Activated CD8-positive, alpha-beta T cell treated with anti-CD3 and anti-CD28 coated beads for 36 hours (primary cell): ENCODE results near the gene CSTB. TPM values are rescaled to one million over a fixed set of nuclear protein-coding genes. Genes with fewer than 3 reads are reported as not detected.

ENCODE experiments used
- ATAC-seq: fragments of 200-7000 bp; cut with Tn5 transposase; one replicate; pipeline ENCODE4 v1.10.0; 2021; ENCODE audit warnings: mild to moderate bottlenecking, moderate library complexity
- CTCF ChIA-PET: fragments of 350-600 bp; sonication (Branson Sonifier 250); formaldehyde crosslinking; loops from one replicate; lab custom pipeline; 2021; ENCODE audit warnings: antibody characterized with exemption; lab: Charles Lee
- POLR2A ChIA-PET: fragments of 350-600 bp; sonication (Branson Sonifier 250); formaldehyde crosslinking; loops from one replicate; lab custom pipeline; 2021; ENCODE audit warnings: antibody characterized with exemption; lab: Charles Lee
- DNase-seq: peaks from one replicate; pipeline ENCODE4 v3.0.0-alpha.2; 2020
- H3K27ac Mint-ChIP-seq: one replicate; pipeline ENCODE4 v1.8.0; 2021; ENCODE audit warnings: mild to moderate bottlenecking, mixed read lengths
- H3K27me3 Mint-ChIP-seq: one replicate; pipeline ENCODE4 v1.8.0; 2021; ENCODE audit warnings: mixed read lengths
- H3K36me3 Mint-ChIP-seq: one replicate; pipeline ENCODE4 v1.8.0; 2021; ENCODE audit warnings: low read depth, mixed read lengths
- H3K4me1 Mint-ChIP-seq: one replicate; pipeline ENCODE4 v1.8.0; 2021; ENCODE audit warnings: low read depth, mixed read lengths
- H3K4me3 Mint-ChIP-seq: one replicate; pipeline ENCODE4 v1.8.0; 2021; ENCODE audit warnings: mild to moderate bottlenecking, moderate library complexity, mixed read lengths
- H3K9me3 Mint-ChIP-seq: one replicate; pipeline ENCODE4 v1.8.0; 2021; ENCODE audit warnings: mixed read lengths
- CTCF ChIP-seq: fragments of 200-600 bp; IDR thresholded peaks from one replicate; pipeline ENCODE4 v1.8.0; 2022; ENCODE audit warnings: antibody characterized with exemption, mild to moderate bottlenecking
- intact Hi-C: fragments of 100-400 bp; cut with micrococcal nuclease; formaldehyde crosslinking; loops from one replicate; pipeline ENCODE4 v1.10.0; 2022
- total RNA-seq, 2 experiments: library from RNA; stranded (reverse); gene quantifications; one replicate each; pipeline ENCODE4 v1.2.3, GENCODE V29; 2021

The CSTB gene
- total RNA-seq, 2 experiments from 2014 or later, result 18.6 to 20.7 TPM

GRCh38 chr21:43820466-43820865, 44.4 kb upstream of the CSTB start:
- ChIA-PET CTCF (interaction anchor here (1.0 to 2.4 kb wide), 2 partner anchors 9 to 155 kb away, joined by 3 to 6 read pairs; no protein-coding TSS in a partner anchor), POLR2A (no interaction called here)
- no peak overlapping the region for H3K27ac Mint-ChIP-seq
- H3K4me1 Mint-ChIP-seq, result no peaks in the 10 kb centered on the region
- ATAC-seq (no peak), DNase-seq (no peak)
- H3K27me3 Mint-ChIP-seq, result no peaks in the 10 kb centered on the region
- intact Hi-C loops, result no loop called here
- H3K4me3 Mint-ChIP-seq, result no peak overlapping the region
- H3K36me3 Mint-ChIP-seq, result peaks cover 5% of the 10 kb centered on the region
- peaks cover 4% of the 10 kb centered on the region for H3K9me3 Mint-ChIP-seq
- no peak for TF ChIP-seq CTCF

GRCh38 chr21:43819511-43820405, 43.6 kb upstream of the CSTB start:
- peaks cover 4% of the 10 kb centered on the region for H3K9me3 Mint-ChIP-seq
- no peak for DNase-seq
- ChIA-PET POLR2A (no interaction called here), CTCF (interaction anchor here (1.6 to 2.4 kb wide), 2 partner anchors 119 to 156 kb away, joined by 6 read pairs; no protein-coding TSS in a partner anchor)
- peaks cover 5% of the 10 kb centered on the region for H3K36me3 Mint-ChIP-seq
- no peak for ATAC-seq
- H3K27ac Mint-ChIP-seq, result no peak overlapping the region
- no peaks in the 10 kb centered on the region for H3K27me3 Mint-ChIP-seq
- H3K4me3 Mint-ChIP-seq, result no peak overlapping the region
- TF ChIP-seq CTCF, result no peak
- H3K4me1 Mint-ChIP-seq, result peaks cover 2% of the 10 kb centered on the region
- intact Hi-C loops, result loop anchor here (10.0 kb wide), 1 partner anchor 115 kb away; no protein-coding TSS in a partner anchor

- peaks cover 3% of the 10 kb centered on the region for H3K4me1 Mint-ChIP-seq
- H3K36me3 Mint-ChIP-seq, result peaks cover 5% of the 10 kb centered on the region
- POLR2A ChIA-PET, result interaction anchor here (1.0 kb wide), 1 partner anchor 17 kb away, joined by 4 read pairs; no protein-coding TSS in a partner anchor
- H3K27me3 Mint-ChIP-seq, result no peaks in the 10 kb centered on the region
- CTCF ChIA-PET, result interaction anchor here (1.6 to 2.4 kb wide), 2 partner anchors 121 to 157 kb away, joined by 6 read pairs; no protein-coding TSS in a partner anchor
- TF ChIP-seq CTCF, result no peak
- H3K27ac Mint-ChIP-seq, result no peak overlapping the region
- no peak for ATAC-seq
- no peak overlapping the region for H3K4me3 Mint-ChIP-seq
- peaks cover 4% of the 10 kb centered on the region for H3K9me3 Mint-ChIP-seq
- intact Hi-C loops, result loop anchor here (10.0 kb wide), 1 partner anchor 116 kb away; no protein-coding TSS in a partner anchor
- DNase-seq, result no peak
Measured at GRCh38 chr21:43818685-43819084, 42.6 kb upstream of the CSTB start.

- intact Hi-C loops, result loop anchor here (10.0 kb wide), 1 partner anchor 117 kb away; no protein-coding TSS in a partner anchor
- no peak for TF ChIP-seq CTCF
- ChIA-PET POLR2A (interaction anchor here (0.6 kb wide), 1 partner anchor 8 kb away, joined by 3 read pairs; no protein-coding TSS in a partner anchor), CTCF (interaction anchor here (1.5 to 1.6 kb wide), 2 partner anchors 11 to 28 kb away, joined by 3 read pairs; no protein-coding TSS in a partner anchor)
- Mint-ChIP-seq H3K4me3 (no peak overlapping the region), H3K27ac (no peak overlapping the region), H3K27me3 (no peaks in the 10 kb centered on the region), H3K9me3 (peaks cover 4% of the 10 kb centered on the region), H3K36me3 (peaks cover 5% of the 10 kb centered on the region), H3K4me1 (peaks cover 3% of the 10 kb centered on the region)
- DNase-seq, result no peak
- no peak for ATAC-seq
Measured at GRCh38 chr21:43817157-43818086, 41.3 kb upstream of the CSTB start.
